ENCODE measurements around the gene PRRC2B. TPM values are rescaled to one million over a fixed set of nuclear protein-coding genes. Genes with fewer than 3 reads are reported as not detected.

The PRRC2B gene
- total and polyA plus RNA-seq, 2 experiments from 2014 or later = 48.2 to 118 TPM

DNA sequence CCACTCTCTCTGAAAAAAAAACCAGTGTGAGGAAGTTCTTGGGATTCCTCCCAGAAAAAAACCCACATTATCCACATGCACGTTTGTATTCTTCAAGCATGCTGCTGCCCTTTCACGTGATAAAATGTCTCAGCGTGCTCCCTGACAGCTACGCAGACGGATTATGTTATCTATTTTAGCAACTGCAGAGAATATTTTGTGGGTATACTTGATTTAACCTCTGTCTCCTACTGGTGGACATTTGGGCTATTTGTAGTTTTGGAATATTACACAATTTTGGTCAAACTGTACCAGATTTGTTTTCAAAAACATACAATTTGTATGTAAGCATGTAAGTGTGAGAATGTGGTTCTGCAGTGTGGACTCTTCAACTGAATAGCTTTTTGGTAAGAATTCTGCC lies 10.7 kb downstream of the PRRC2B start:
- Histone ChIP-seq H3K9me3 (ENCODE audit: low read depth) (no peaks in the 10 kb centered on the region), H2AFZ (no peak overlapping the region), H4K20me1 (ENCODE audit: insufficient read depth, poor library complexity, severe bottlenecking) (peaks cover 100% of the 10 kb centered on the region), H3K9me2 (replicated peaks; ENCODE audit: insufficient read depth) (no peaks in the 10 kb centered on the region), H3K27me3 (no peaks in the 10 kb centered on the region), H3K4me1 (ENCODE audit: insufficient read depth) (peaks cover 70% of the 10 kb centered on the region), H3K4me3 (no peak overlapping the region), H3K4me2 (peak overlapping the region; percentile 62), H3K36me3 (replicated peaks; ENCODE audit: insufficient read depth, low read depth) (no peaks in the 10 kb centered on the region), H3K79me2 (peaks cover 100% of the 10 kb centered on the region), H3K27ac (no peak overlapping the region)
- 36% methylated on average over 5 of the region's 5 CpGs for WGBS (ENCODE audit: low lambda C conversion rate, missing lambda C conversion rate)
- no peak for DNase-seq (ENCODE audit: low spot score)
- TF ChIP-seq, protein P1, sequence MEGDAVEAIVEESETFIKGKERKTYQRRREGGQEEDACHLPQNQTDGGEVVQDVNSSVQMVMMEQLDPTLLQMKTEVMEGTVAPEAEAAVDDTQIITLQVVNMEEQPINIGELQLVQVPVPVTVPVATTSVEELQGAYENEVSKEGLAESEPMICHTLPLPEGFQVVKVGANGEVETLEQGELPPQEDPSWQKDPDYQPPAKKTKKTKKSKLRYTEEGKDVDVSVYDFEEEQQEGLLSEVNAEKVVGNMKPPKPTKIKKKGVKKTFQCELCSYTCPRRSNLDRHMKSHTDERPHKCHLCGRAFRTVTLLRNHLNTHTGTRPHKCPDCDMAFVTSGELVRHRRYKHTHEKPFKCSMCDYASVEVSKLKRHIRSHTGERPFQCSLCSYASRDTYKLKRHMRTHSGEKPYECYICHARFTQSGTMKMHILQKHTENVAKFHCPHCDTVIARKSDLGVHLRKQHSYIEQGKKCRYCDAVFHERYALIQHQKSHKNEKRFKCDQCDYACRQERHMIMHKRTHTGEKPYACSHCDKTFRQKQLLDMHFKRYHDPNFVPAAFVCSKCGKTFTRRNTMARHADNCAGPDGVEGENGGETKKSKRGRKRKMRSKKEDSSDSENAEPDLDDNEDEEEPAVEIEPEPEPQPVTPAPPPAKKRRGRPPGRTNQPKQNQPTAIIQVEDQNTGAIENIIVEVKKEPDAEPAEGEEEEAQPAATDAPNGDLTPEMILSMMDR (IDR thresholded peaks at IDR 0.05; ENCODE audit: poor library complexity) = no peak
- TF ChIP-seq EZH2 (IDR thresholded peaks at IDR 0.05; ENCODE audit: borderline replicate concordance) (no peak), EZH2phosphoT487 (IDR thresholded peaks at IDR 0.05; ENCODE audit: low read depth, severe bottlenecking, unreplicated experiment) (no peak)

DNA sequence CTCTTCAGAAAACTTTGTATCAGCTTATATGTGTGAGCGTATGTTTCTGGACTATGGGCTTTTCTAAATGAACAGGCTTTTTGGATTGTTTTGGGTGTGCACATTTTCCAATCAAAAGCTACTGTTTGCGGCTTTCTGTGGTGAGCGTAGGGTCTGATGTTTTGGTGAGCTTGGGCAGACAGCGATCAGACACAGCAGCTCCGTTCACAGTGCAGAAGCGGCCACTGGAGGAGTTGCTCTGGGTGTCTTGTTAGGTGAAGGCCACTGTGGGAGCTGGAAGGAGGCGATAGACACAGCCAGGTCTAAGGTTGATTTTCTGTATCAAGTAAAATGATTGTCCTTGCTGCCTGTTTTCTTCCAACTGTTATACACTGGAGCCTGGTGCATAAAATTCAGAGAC lies 11.1 kb downstream of the PRRC2B start:
- TF ChIP-seq EZH2 (IDR thresholded peaks at IDR 0.05; ENCODE audit: borderline replicate concordance) = no peak
- TF ChIP-seq, protein P1 (IDR thresholded peaks at IDR 0.05; ENCODE audit: poor library complexity) = no peak
- no peak for TF ChIP-seq EZH2phosphoT487 (IDR thresholded peaks at IDR 0.05; ENCODE audit: low read depth, severe bottlenecking, unreplicated experiment)
- DNase-seq (ENCODE audit: low spot score) = no peak
- H4K20me1 ChIP-seq (ENCODE audit: insufficient read depth, poor library complexity, severe bottlenecking) = peaks cover 100% of the 10 kb centered on the region
- WGBS (ENCODE audit: low lambda C conversion rate, missing lambda C conversion rate) = 69% methylated on average over 7 of the region's 7 CpGs
- H3K9me2 ChIP-seq (replicated peaks; ENCODE audit: insufficient read depth) = no peaks in the 10 kb centered on the region
- H3K9me3 ChIP-seq (ENCODE audit: low read depth) = no peaks in the 10 kb centered on the region
- no peak overlapping the region for H3K27ac ChIP-seq
- H3K4me1 ChIP-seq (ENCODE audit: insufficient read depth) = peaks cover 70% of the 10 kb centered on the region
- H3K36me3 ChIP-seq (replicated peaks; ENCODE audit: insufficient read depth, low read depth) = no peaks in the 10 kb centered on the region
- no peak overlapping the region for H2AFZ ChIP-seq
- H3K4me2 ChIP-seq = peak overlapping the region; percentile 62
- H3K27me3 ChIP-seq = no peaks in the 10 kb centered on the region
- H3K79me2 ChIP-seq = peaks cover 100% of the 10 kb centered on the region
- no peak overlapping the region for H3K4me3 ChIP-seq

DNA sequence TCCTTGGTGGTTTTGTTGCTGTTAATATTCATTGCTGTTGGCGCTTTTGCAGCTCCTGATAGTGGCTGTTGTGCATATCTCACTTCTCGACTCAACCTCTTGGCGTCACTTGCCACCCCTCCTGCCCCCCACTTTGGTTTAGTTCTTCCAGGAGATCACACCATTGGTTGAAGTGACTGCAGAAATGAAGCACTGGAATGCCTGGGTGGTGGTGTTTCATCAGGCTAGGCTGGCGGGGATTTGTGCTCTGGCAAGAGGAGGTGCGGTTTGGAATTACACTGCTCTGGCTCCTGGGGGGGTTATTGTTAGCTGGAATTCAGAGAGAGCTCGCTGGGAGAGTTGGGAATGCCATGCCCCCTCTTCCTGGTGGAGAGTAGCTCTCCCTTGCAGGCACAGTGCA lies 11.5 kb downstream of the PRRC2B start:
- DNase-seq (ENCODE audit: low spot score) = no peak
- H4K20me1 ChIP-seq (ENCODE audit: insufficient read depth, poor library complexity, severe bottlenecking) = peaks cover 100% of the 10 kb centered on the region
- peaks cover 100% of the 10 kb centered on the region for H3K79me2 ChIP-seq
- peaks cover 70% of the 10 kb centered on the region for H3K4me1 ChIP-seq (ENCODE audit: insufficient read depth)
- H3K4me3 ChIP-seq = no peak overlapping the region
- no peaks in the 10 kb centered on the region for H3K36me3 ChIP-seq (replicated peaks; ENCODE audit: insufficient read depth, low read depth)
- H2AFZ ChIP-seq = no peak overlapping the region
- H3K4me2 ChIP-seq = peak overlapping the region; percentile 62
- no peaks in the 10 kb centered on the region for H3K27me3 ChIP-seq
- no peaks in the 10 kb centered on the region for H3K9me2 ChIP-seq (replicated peaks; ENCODE audit: insufficient read depth)
- no peak for TF ChIP-seq EZH2phosphoT487 (IDR thresholded peaks at IDR 0.05; ENCODE audit: low read depth, severe bottlenecking, unreplicated experiment)
- TF ChIP-seq, protein P1 (IDR thresholded peaks at IDR 0.05; ENCODE audit: poor library complexity) = no peak
- TF ChIP-seq EZH2 (IDR thresholded peaks at IDR 0.05; ENCODE audit: borderline replicate concordance) = no peak
- no peaks in the 10 kb centered on the region for H3K9me3 ChIP-seq (ENCODE audit: low read depth)
- peak overlapping the region; percentile 18 for H3K27ac ChIP-seq
- WGBS (ENCODE audit: low lambda C conversion rate, missing lambda C conversion rate) = 41% methylated on average over 6 of the region's 6 CpGs
